ENCODE measurements around the gene GNB2. TPM values are rescaled to one million over a fixed set of nuclear protein-coding genes. Genes with fewer than 3 reads are reported as not detected.

Gene GNB2
- total and polyA plus RNA-seq, 2 of the 13 experiments (the other 11 are each of a cell fraction or from before 2014, with no cell fraction given), result 48.3 to 67.1 TPM

DNA sequence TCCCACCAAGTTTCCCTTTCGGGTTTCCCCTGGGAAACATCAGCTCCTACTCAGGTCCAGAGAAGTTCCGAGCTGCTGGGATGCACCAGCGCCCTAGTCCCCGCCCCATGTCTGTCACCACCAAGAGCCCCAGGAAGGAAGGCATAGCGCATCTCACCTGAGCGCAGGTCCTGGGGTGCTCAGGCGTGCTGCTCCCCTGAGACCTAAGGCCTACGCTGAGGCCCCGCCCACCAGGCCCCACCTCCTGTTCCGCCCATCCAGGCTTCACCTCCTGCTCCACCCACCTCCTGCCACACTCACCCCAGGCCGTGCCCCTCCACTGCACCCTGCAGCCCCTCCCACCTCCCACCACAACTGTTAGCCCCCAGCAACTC, 31.0 kb upstream of the GNB2 start (continued):
- TF ChIP-seq, protein P1, sequence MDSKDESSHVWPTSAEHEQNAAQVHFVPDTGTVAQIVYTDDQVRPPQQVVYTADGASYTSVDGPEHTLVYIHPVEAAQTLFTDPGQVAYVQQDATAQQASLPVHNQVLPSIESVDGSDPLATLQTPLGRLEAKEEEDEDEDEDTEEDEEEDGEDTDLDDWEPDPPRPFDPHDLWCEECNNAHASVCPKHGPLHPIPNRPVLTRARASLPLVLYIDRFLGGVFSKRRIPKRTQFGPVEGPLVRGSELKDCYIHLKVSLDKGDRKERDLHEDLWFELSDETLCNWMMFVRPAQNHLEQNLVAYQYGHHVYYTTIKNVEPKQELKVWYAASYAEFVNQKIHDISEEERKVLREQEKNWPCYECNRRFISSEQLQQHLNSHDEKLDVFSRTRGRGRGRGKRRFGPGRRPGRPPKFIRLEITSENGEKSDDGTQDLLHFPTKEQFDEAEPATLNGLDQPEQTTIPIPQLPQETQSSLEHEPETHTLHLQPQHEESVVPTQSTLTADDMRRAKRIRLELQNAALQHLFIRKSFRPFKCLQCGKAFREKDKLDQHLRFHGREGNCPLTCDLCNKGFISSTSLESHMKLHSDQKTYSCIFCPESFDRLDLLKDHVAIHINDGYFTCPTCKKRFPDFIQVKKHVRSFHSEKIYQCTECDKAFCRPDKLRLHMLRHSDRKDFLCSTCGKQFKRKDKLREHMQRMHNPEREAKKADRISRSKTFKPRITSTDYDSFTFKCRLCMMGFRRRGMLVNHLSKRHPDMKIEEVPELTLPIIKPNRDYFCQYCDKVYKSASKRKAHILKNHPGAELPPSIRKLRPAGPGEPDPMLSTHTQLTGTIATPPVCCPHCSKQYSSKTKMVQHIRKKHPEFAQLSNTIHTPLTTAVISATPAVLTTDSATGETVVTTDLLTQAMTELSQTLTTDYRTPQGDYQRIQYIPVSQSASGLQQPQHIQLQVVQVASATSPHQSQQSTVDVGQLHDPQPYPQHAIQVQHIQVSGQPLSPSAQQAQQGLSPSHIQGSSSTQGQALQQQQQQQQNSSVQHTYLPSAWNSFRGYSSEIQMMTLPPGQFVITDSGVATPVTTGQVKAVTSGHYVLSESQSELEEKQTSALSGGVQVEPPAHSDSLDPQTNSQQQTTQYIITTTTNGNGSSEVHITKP (CRISPR knock-in tag; IDR thresholded peaks at IDR 0.05; ENCODE audit: low read depth), result no peak
- no peak for TF ChIP-seq ZNF430 (CRISPR knock-in tag; IDR thresholded peaks at IDR 0.05)
- TF ChIP-seq MTA1 (CRISPR knock-in tag; IDR thresholded peaks at IDR 0.05; ENCODE audit: borderline replicate concordance), result peak; percentile 36; the same call in 1 of the 2 replicates
- peak; percentile 33; the same call in 1 of the 2 replicates for TF ChIP-seq ISL2 (CRISPR knock-in tag; IDR thresholded peaks at IDR 0.05)
- TF ChIP-seq, protein P2, sequence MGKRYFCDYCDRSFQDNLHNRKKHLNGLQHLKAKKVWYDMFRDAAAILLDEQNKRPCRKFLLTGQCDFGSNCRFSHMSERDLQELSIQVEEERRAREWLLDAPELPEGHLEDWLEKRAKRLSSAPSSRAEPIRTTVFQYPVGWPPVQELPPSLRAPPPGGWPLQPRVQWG (CRISPR knock-in tag; IDR thresholded peaks at IDR 0.05; ENCODE audit: borderline replicate concordance, low read depth), result no peak
- TF ChIP-seq TCF7L2 (IDR thresholded peaks at IDR 0.05; ENCODE audit: low read depth, low read length), result no peak
- TF ChIP-seq, protein P3, sequence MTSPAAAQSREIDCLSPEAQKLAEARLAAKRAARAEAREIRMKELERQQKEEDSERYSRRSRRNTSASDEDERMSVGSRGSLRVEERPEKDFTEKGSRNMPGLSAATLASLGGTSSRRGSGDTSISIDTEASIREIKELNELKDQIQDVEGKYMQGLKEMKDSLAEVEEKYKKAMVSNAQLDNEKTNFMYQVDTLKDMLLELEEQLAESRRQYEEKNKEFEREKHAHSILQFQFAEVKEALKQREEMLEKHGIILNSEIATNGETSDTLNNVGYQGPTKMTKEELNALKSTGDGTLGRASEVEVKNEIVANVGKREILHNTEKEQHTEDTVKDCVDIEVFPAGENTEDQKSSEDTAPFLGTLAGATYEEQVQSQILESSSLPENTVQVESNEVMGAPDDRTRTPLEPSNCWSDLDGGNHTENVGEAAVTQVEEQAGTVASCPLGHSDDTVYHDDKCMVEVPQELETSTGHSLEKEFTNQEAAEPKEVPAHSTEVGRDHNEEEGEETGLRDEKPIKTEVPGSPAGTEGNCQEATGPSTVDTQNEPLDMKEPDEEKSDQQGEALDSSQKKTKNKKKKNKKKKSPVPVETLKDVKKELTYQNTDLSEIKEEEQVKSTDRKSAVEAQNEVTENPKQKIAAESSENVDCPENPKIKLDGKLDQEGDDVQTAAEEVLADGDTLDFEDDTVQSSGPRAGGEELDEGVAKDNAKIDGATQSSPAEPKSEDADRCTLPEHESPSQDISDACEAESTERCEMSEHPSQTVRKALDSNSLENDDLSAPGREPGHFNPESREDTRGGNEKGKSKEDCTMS (CRISPR knock-in tag; conservative IDR thresholded peaks at IDR 0.05), result no peak
- no peak for TF ChIP-seq ZNF7 (CRISPR knock-in tag; IDR thresholded peaks at IDR 0.05)
- TF ChIP-seq ZNF839 (CRISPR knock-in tag; IDR thresholded peaks at IDR 0.05; ENCODE audit: borderline replicate concordance), result no peak
- TF ChIP-seq GPN1 (CRISPR knock-in tag; IDR thresholded peaks at IDR 0.05; ENCODE audit: borderline replicate concordance), result no peak
- TF ChIP-seq ZNF101 (CRISPR knock-in tag; IDR thresholded peaks at IDR 0.05; ENCODE audit: borderline replicate concordance, low read depth), result no peak
- no peak for TF ChIP-seq ZNF772 (CRISPR knock-in tag; IDR thresholded peaks at IDR 0.05)
- TF ChIP-seq ZNF296 (CRISPR knock-in tag; conservative IDR thresholded peaks at IDR 0.05), result no peak
- TF ChIP-seq GABPB1 (CRISPR knock-in tag; IDR thresholded peaks at IDR 0.05), result peak; percentile 58; the same call in 1 of the 2 replicates
- TF ChIP-seq RELA (CRISPR knock-in tag; IDR thresholded peaks at IDR 0.05), result no peak
- no peak for TF ChIP-seq GTF3A (CRISPR knock-in tag; conservative IDR thresholded peaks at IDR 0.05)
- TF ChIP-seq ADNP (CRISPR knock-in tag; IDR thresholded peaks at IDR 0.05), result no peak
- TF ChIP-seq, protein P4, sequence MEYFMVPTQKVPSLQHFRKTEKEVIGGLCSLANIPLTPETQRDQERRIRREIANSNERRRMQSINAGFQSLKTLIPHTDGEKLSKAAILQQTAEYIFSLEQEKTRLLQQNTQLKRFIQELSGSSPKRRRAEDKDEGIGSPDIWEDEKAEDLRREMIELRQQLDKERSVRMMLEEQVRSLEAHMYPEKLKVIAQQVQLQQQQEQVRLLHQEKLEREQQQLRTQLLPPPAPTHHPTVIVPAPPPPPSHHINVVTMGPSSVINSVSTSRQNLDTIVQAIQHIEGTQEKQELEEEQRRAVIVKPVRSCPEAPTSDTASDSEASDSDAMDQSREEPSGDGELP (IDR thresholded peaks at IDR 0.05; ENCODE audit: borderline replicate concordance, low read depth), result peak; percentile 19; the same call in 1 of the 2 replicates
- no peak for TF ChIP-seq EEA1 (CRISPR knock-in tag; IDR thresholded peaks at IDR 0.05; ENCODE audit: borderline replicate concordance)
- TF ChIP-seq MXD4 (CRISPR knock-in tag; IDR thresholded peaks at IDR 0.05), result no peak
- TF ChIP-seq, protein P5, sequence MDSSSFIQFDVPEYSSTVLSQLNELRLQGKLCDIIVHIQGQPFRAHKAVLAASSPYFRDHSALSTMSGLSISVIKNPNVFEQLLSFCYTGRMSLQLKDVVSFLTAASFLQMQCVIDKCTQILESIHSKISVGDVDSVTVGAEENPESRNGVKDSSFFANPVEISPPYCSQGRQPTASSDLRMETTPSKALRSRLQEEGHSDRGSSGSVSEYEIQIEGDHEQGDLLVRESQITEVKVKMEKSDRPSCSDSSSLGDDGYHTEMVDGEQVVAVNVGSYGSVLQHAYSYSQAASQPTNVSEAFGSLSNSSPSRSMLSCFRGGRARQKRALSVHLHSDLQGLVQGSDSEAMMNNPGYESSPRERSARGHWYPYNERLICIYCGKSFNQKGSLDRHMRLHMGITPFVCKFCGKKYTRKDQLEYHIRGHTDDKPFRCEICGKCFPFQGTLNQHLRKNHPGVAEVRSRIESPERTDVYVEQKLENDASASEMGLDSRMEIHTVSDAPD (CRISPR knock-in tag; IDR thresholded peaks at IDR 0.05), result no peak
- TF ChIP-seq ZFX (CRISPR knock-in tag; IDR thresholded peaks at IDR 0.05; ENCODE audit: low read depth), result peak; percentile 71; the same call in 1 of the 2 replicates
